Heart left ventricle (tissue), 16 donors: ENCODE results near the gene ABCA6. TPM values are rescaled to one million over a fixed set of nuclear protein-coding genes. Genes with fewer than 3 reads are reported as not detected.
A peak's percentile ranks its signal among the peaks of the same experiment; 100 is the strongest.

ENCODE experiments used
- ATAC-seq, 4 donors: fragments of 200-7000 bp; cut with Tn5 transposase; one replicate each; pipeline ENCODE4 v1.9.1; 2020 to 2022; ENCODE audit warnings: moderate library complexity in 4 of 4, mild to moderate bottlenecking in 3 of 4, moderate number of reproducible peaks in 1 of 4
- DNase-seq, 5 donors: peaks; one replicate each; pipeline ENCODE4 v3.0.0-alpha.2; 2020
- H3K27ac ChIP-seq, 12 donors: fragments of 200-600 bp; sonication (generic) in 4 of 12; one replicate each; pipeline versions ENCODE4 v1.5.0 to v1.8.0; 2016 to 2022; ENCODE audit warnings: mild to moderate bottlenecking in 2 of 12
- H3K27me3 ChIP-seq, 9 donors: fragments of 200-600 bp; sonication (generic) in 2 of 9; one replicate each; pipeline versions ENCODE4 v1.5.1 to v1.8.0; 2016 to 2022; ENCODE audit warnings: mild to moderate bottlenecking in 3 of 9
- H3K36me3 ChIP-seq, 9 donors: fragments of 200-600 bp; sonication (generic) in 2 of 9; one replicate each; pipeline versions ENCODE4 v1.5.0 to v1.8.0; 2018 to 2022; ENCODE audit warnings: mild to moderate bottlenecking in 2 of 9
- H3K4me1 ChIP-seq, 12 donors: fragments of 200-600 bp; sonication (generic) in 4 of 12; one replicate each; pipeline versions ENCODE4 v1.5.0 to v1.8.0; 2016 to 2022; ENCODE audit warnings: mild to moderate bottlenecking in 3 of 12
- H3K4me3 ChIP-seq, 12 donors: fragments of 200-600 bp; sonication (generic) in 4 of 12; one replicate each; pipeline versions ENCODE4 v1.5.0 to v1.8.0; 2017 to 2022; ENCODE audit warnings: mild to moderate bottlenecking in 9 of 12, moderate library complexity in 4 of 12
- H3K9me3 ChIP-seq, 12 donors: fragments of 200-600 bp; sonication (generic) in 4 of 12; one replicate each; pipeline versions ENCODE4 v1.5.0 to v1.8.0; 2016 to 2022; ENCODE audit warnings: mild to moderate bottlenecking in 1 of 12
- POLR2A ChIP-seq, 2 donors: fragments of 450-650 bp; IDR thresholded peaks; one replicate each; pipeline ENCODE4 v1.6.1; 2017; ENCODE audit warnings: antibody characterized with exemption in 2 of 2, mild to moderate bottlenecking in 2 of 2, moderate library complexity in 2 of 2
- WGBS, 4 donors: extraction: QIAGEN DNeasy Blood & Tissue Kit in 2 of 4; methylation state at CpG; one replicate each; pipeline versions ENCODE4 v1.1.5 to v1.1.7; 2013 to 2018; 5-methylcytosine and 5-hydroxymethylcytosine counted together
- intact Hi-C, 10 donors: fragments of 100-400 bp; cut with DNase I; formaldehyde crosslinking; loops; one replicate each; pipeline versions ENCODE4 v1.11.1 to v1.14.2; 2022
- polyA plus RNA-seq, 2 donors: library from polyadenylated mRNA; stranded (reverse); fragments of 200-250 nt; gene quantifications; one replicate each; pipeline ENCODE4 v1.2.3, GENCODE V29; 2013
- total RNA-seq, 9 donors: library from RNA; depleted of rRNA in 2 of 9; stranded (reverse); fragments of >200 nt in 2 of 9; fragmentation: NEBNext Ultra II Directional in 3 of 9; extraction: Animal tissue kit (Norgen Biotek cat#: 25700) in 3 of 9; gene quantifications; one replicate each; pipeline versions ENCODE4 v1.1.0 to v1.2.4, GENCODE V29; 2016 to 2023
- TF ChIP-seq, protein P1 (sequence below), 12 donors: fragments of 200-600 bp; sonication (generic) in 4 of 12; IDR thresholded peaks; one replicate each; pipeline versions ENCODE4 v1.5.0 to v1.8.0; 2018 to 2022; ENCODE audit warnings: antibody characterized with exemption in 12 of 12, mild to moderate bottlenecking in 5 of 12
- donor health status: ischemic (EF 13 %, LVEDD 7.1; RV severe dilation, severe dysfunction).
- donor health status: healthy with polysubstance abuse.
- donor health status: DM: no; HTN: yes; CAD: no.
- donor health status: DM: no; HTN: no; CAD: no.
- donor health status: ischemic (EF 25% LVEDD 6.9; RV normal size, moderate dysfunction).
- donor health status: ischemic (EF 25% LVEDD 5.7; RV mildly dilated, moderate dysfunction).
- donor health status: healthy.
- donor health status: DM: yes; HTN: yes; CAD: no.
- donor health status: ischemic (EF 35%, LVEDD 5.7; RV mildly dilated, moderate dysfunction).
- donor health status: nonischemic (EF 11% LVEDD 7.7; RV severe dilation, severe dysfunction).
- donor health status: DM: yes; HTN: yes; CAD: no.
- donor health status: PGD.
- donor health status: ischemic (EF 29% LVEDD 5.4; RV normal size, mild dysfunction).
- donor health status: nonischemic (EF 23%, LVEDD 6.1; RV moderate dilation, normal function).

The ABCA6 gene
- total and polyA plus RNA-seq, 11 donors, result 5.7 to 30.1 (median 18.0) TPM

GRCh38 chr17:69159418-69159817, 17.7 kb upstream of the ABCA6 start:
- Histone ChIP-seq H3K27ac (no peak overlapping the region), H3K9me3 (peaks cover 0 to 5% (median 0%) of the 10 kb centered on the region in 12 donors), H3K36me3 (peaks cover 0 to 58% (median 0%) of the 10 kb centered on the region in 9 donors), H3K4me3 (no peak overlapping the region), H3K4me1 (no peaks in the 10 kb centered on the region), H3K27me3 (no peaks in the 10 kb centered on the region)
- no peak for TF ChIP-seq POLR2A (IDR thresholded peaks at IDR 0.05)
- TF ChIP-seq, protein P1, sequence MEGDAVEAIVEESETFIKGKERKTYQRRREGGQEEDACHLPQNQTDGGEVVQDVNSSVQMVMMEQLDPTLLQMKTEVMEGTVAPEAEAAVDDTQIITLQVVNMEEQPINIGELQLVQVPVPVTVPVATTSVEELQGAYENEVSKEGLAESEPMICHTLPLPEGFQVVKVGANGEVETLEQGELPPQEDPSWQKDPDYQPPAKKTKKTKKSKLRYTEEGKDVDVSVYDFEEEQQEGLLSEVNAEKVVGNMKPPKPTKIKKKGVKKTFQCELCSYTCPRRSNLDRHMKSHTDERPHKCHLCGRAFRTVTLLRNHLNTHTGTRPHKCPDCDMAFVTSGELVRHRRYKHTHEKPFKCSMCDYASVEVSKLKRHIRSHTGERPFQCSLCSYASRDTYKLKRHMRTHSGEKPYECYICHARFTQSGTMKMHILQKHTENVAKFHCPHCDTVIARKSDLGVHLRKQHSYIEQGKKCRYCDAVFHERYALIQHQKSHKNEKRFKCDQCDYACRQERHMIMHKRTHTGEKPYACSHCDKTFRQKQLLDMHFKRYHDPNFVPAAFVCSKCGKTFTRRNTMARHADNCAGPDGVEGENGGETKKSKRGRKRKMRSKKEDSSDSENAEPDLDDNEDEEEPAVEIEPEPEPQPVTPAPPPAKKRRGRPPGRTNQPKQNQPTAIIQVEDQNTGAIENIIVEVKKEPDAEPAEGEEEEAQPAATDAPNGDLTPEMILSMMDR (IDR thresholded peaks at IDR 0.05), result no peak
- no peak for DNase-seq
- intact Hi-C loops, result no loop called here
- no peak for ATAC-seq

DNA sequence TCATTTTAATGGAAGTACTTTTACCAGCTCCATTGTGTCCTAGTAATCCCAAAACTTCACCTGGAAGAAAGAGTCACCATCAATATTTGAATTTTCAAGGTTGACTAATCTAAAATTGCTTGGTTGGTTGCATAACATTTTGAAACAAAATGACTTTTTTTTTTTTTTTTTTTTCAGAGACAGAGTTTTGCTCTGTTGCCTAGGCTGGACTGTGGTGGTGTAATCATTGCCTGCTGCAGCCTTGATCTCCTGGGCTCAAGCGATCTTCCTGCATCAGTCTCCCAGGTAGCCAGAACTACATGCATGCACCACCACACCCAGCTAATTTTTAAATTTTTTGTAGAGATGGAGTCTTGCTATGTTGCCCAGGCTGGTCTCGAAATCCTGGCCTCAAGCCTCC, 12.6 kb upstream of the ABCA6 start:
- intact Hi-C loops, result no loop called here
- WGBS, 4 donors, result 83 to 97% (median 97%) methylated on average over 2 of the region's 2 CpGs
- H3K4me3 ChIP-seq, result no peak overlapping the region
- H3K27me3 ChIP-seq, result no peaks in the 10 kb centered on the region
- no peak for DNase-seq
- ATAC-seq, result no peak
- TF ChIP-seq, protein P1 (IDR thresholded peaks at IDR 0.05), result no peak
- no peak for TF ChIP-seq POLR2A (IDR thresholded peaks at IDR 0.05)
- no peak overlapping the region for H3K27ac ChIP-seq
- no peaks in the 10 kb centered on the region for H3K4me1 ChIP-seq
- H3K36me3 ChIP-seq, result peaks cover 0 to 77% (median 5%) of the 10 kb centered on the region in 9 donors
- H3K9me3 ChIP-seq, result peaks cover 0 to 5% (median 0%) of the 10 kb centered on the region in 12 donors

DNA sequence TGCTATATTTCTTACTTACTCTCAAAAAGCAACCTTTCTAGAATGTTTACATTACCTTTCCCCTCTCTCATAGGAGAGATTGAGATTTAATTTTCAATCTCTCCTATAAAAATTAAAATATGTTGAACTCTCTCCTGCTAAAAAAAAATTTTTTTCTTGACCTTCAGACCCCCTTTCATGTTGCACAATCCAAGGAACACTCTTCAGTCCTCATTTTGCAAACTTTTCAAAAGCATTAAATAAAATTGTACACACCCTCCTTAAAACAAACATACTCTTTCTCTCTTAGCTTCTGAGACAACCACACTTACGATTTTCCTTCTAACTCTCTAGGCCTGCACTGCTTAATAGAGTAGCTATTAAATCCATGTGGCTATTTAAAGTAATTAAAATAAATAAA, 8.6 kb upstream of the ABCA6 start:
- no peaks in the 10 kb centered on the region for H3K9me3 ChIP-seq

DNA sequence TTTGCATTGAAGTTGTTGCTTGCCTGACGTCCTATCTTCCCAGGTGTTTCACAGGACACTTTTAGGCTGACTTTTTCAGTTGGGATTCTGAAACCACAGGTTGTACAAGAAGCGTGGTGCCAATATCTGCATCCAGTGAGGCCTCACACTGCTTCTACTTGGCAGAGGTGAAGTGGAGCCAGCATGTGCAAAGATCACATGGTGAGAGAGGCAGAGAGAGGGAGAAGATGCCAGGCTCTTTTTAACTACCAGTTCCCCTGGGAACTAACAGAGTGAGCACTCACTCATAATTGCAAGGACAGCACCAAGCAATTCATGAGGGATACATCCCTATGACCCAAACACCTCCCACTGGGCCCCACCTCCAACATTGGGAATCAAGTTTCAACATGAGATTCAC, 5.8 kb upstream of the ABCA6 start:
- no peaks in the 10 kb centered on the region for H3K9me3 ChIP-seq
- peaks cover 0 to 53% (median 5%) of the 10 kb centered on the region in 9 donors for H3K36me3 ChIP-seq
- no peak overlapping the region for H3K27ac ChIP-seq
- DNase-seq (peak in 1 of 5 donors; percentile 22), ATAC-seq (peak in 1 of 4 donors; percentile 36)
- H3K4me1 ChIP-seq, result peaks cover 0 to 20% (median 0%) of the 10 kb centered on the region in 12 donors
- WGBS, 4 donors, result 70 to 81% (median 75%) methylated on average over 2 of the region's 2 CpGs
- TF ChIP-seq, protein P1 (IDR thresholded peaks at IDR 0.05), result no peak
- no peak for TF ChIP-seq POLR2A (IDR thresholded peaks at IDR 0.05)
- no peak overlapping the region for H3K4me3 ChIP-seq
- H3K27me3 ChIP-seq, result no peaks in the 10 kb centered on the region
- intact Hi-C loops, result no loop called here

More for the DNA sequence above, 8.6 kb upstream of the ABCA6 start:
- ATAC-seq (no peak), DNase-seq (no peak)
- H3K4me1 ChIP-seq, result no peaks in the 10 kb centered on the region
- WGBS, 4 donors, result 68 to 76% (median 73%) methylated on average over 1 of the region's 1 CpG
- TF ChIP-seq POLR2A (IDR thresholded peaks at IDR 0.05), result no peak
- TF ChIP-seq, protein P1 (IDR thresholded peaks at IDR 0.05), result no peak
- peaks cover 0 to 80% (median 5%) of the 10 kb centered on the region in 9 donors for H3K36me3 ChIP-seq
- no peak overlapping the region for H3K4me3 ChIP-seq
- H3K27ac ChIP-seq, result no peak overlapping the region
- intact Hi-C loops, result no loop called here
- H3K27me3 ChIP-seq, result no peaks in the 10 kb centered on the region
